Esophagus muscularis mucosa (tissue), 3 donors: ENCODE results near the gene GLT1D1.

Experiments used
- CTCF ChIP-seq, 3 experiments: fragments of 200-600 bp in 2 of 3; fragments of 450-650 bp in 1 of 3; sonication (generic) in 2 of 3; IDR thresholded peaks; one replicate each; pipeline ENCODE4 v1.5.1; 2017 to 2019; ENCODE audit warnings: antibody characterized with exemption in 3 of 3, mild to moderate bottlenecking in 2 of 3, moderate library complexity in 1 of 3
- POLR2AphosphoS5 ChIP-seq, 2 donors: sonication (generic); formaldehyde crosslinking; IDR thresholded peaks; one replicate each; pipeline ENCODE4 v1.6.1; 2017; ENCODE audit warnings: antibody characterized with exemption in 2 of 2

DNA sequence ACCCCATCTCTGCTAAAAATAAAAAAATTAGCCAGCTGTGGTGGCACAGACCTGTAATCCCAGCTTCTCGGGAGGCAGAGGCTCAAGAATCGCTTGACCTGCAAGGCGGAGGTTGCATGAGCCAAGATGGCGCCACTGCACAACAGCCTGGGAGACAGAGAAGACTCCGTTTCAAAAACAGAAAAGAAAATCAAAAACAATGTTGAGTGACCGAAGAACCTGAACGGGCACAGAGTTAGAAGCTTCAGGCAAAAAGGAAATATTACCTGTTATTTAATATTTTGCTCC is 3.5 kb downstream of the GLT1D1 start:
- TF ChIP-seq CTCF (IDR thresholded peaks at IDR 0.05) (no peak), POLR2AphosphoS5 (IDR thresholded peaks at IDR 0.05) (no peak)
